Measurements from ENCODE around the gene RREB1. TPM values are rescaled to one million over a fixed set of nuclear protein-coding genes. Genes with fewer than 3 reads are reported as not detected.

Gene RREB1
- total RNA-seq, 1 donor from 2014 or later: 17.5 TPM

GRCh38 chr6:7124636-7125035 lies 16.9 kb downstream of the RREB1 start:
- DNase-seq (ENCODE audit: low read depth in 2 of 2): no peak

GRCh38 chr6:7125290-7125689 lies 17.5 kb downstream of the RREB1 start:
- no peak for DNase-seq (ENCODE audit: low read depth in 2 of 2)

- DNase-seq (ENCODE audit: low read depth in 2 of 2): no peak
These were observed 19.0 kb downstream of the RREB1 start for GRCh38 chr6:7126754-7127153.

- DNase-seq (ENCODE audit: low read depth in 2 of 2): no peak
These were observed 19.9 kb downstream of the RREB1 start for GRCh38 chr6:7127680-7128079.

GRCh38 chr6:7129360-7129759 lies 21.6 kb downstream of the RREB1 start:
- no peak for DNase-seq (ENCODE audit: low read depth in 2 of 2)

- no peak for DNase-seq (ENCODE audit: low read depth in 2 of 2)
These were observed 22.2 kb downstream of the RREB1 start for GRCh38 chr6:7129784-7130569.

- no peak for DNase-seq (ENCODE audit: low read depth in 2 of 2)
These were observed 23.6 kb downstream of the RREB1 start for GRCh38 chr6:7131390-7131789.

GRCh38 chr6:7132398-7133035 lies 24.8 kb downstream of the RREB1 start:
- DNase-seq (ENCODE audit: low read depth in 2 of 2): no peak

GRCh38 chr6:7134999-7135745 lies 27.4 kb downstream of the RREB1 start:
- DNase-seq (ENCODE audit: low read depth in 2 of 2): no peak

- no peak for DNase-seq (ENCODE audit: low read depth in 2 of 2)
These were observed 28.0 kb downstream of the RREB1 start for GRCh38 chr6:7135755-7136154.

- DNase-seq (ENCODE audit: low read depth in 2 of 2): no peak
These were observed 29.1 kb downstream of the RREB1 start for GRCh38 chr6:7136859-7137334.

GRCh38 chr6:7137335-7138045 lies 29.7 kb downstream of the RREB1 start:
- DNase-seq (ENCODE audit: low read depth in 2 of 2): peak; percentile 37 to 62

- no peak for DNase-seq (ENCODE audit: low read depth in 2 of 2)
These were observed 30.3 kb downstream of the RREB1 start for GRCh38 chr6:7138046-7138531.

- peak in 1 of 2 donors; percentile 66 for DNase-seq (ENCODE audit: low read depth in 2 of 2)
These were observed 31.2 kb downstream of the RREB1 start for GRCh38 chr6:7138921-7139358.

- no peak for DNase-seq (ENCODE audit: low read depth in 2 of 2)
These were observed 32.2 kb downstream of the RREB1 start for GRCh38 chr6:7139835-7140470.

- DNase-seq (ENCODE audit: low read depth in 2 of 2): peak; percentile 77 to 81
These were observed 33.0 kb downstream of the RREB1 start for GRCh38 chr6:7140631-7141378.

- no peak for DNase-seq (ENCODE audit: low read depth in 2 of 2)
These were observed 34.6 kb downstream of the RREB1 start for GRCh38 chr6:7142228-7142801.

GRCh38 chr6:7142918-7143475 lies 35.2 kb downstream of the RREB1 start:
- DNase-seq (ENCODE audit: low read depth in 2 of 2): no peak

GRCh38 chr6:7143476-7143974 lies 35.8 kb downstream of the RREB1 start:
- peak in 1 of 2 donors; percentile 48 for DNase-seq (ENCODE audit: low read depth in 2 of 2)
